CMK (cell line): Measurements from ENCODE around the gene OR2W1.

Experiments
- DNase-seq: peaks from one replicate; pipeline ENCODE4 v3.0.0-alpha.2; 2010; ENCODE audit warnings: low read depth

OR2W1 gene

GRCh38 chr6:28996844-28997510, 48.0 kb downstream of the OR2W1 start:
- DNase-seq = no peak

- no peak for DNase-seq
Observed at GRCh38 chr6:28995093-28995650, 49.8 kb downstream of the OR2W1 start.
